GM12878 (cell line): ENCODE data around the gene ITGB2. TPM values are rescaled to one million over a fixed set of nuclear protein-coding genes. Genes with fewer than 3 reads are reported as not detected.

Experiments used
- ATAC-seq: fragments of 200-7000 bp; cut with Tn5 transposase; 3 replicates; pipeline ENCODE4 v1.9.1; 2020; ENCODE audit warnings: mild to moderate bottlenecking, moderate library complexity
- BruUV-seq: library from RNA; stranded (reverse); fragments of 400-500 nt; replicated peaks from 2 replicates; lab custom pipeline; 2021; lab: Mats Ljungman, UMichigan
- CTCF ChIA-PET: fragments of 300-600 bp; sonication (Branson Sonifier 250); formaldehyde crosslinking; extraction: SDS; loops from one replicate; lab custom pipeline; 2021; ENCODE audit warnings: inconsistent platforms; lab: Yijun Ruan, JAX
- POLR2A ChIA-PET: fragments of 350-600 bp; formaldehyde crosslinking; extraction: SDS; loops from one replicate; lab custom pipeline; 2021; ENCODE audit warnings: inconsistent platforms; lab: Charles Lee
- RAD21 ChIA-PET: fragments of 300-600 bp; sonication (Branson Sonifier 250); formaldehyde crosslinking; loops from one replicate; lab custom pipeline; 2023; ENCODE audit warnings: antibody characterized with exemption; ENCODE audit not compliant: unreplicated experiment; lab: Charles Lee
- SMC1A ChIA-PET: fragments of 300-600 bp; sonication (Branson Sonifier 250); formaldehyde crosslinking; loops from one replicate; lab custom pipeline; 2023; ENCODE audit not compliant: unreplicated experiment, uncharacterized antibody; lab: Charles Lee
- DNase-seq: peaks from one replicate; pipeline ENCODE4 v3.0.0-alpha.2; 2011; ENCODE audit warnings: low read depth, low spot score
- FAIRE-seq: peaks from 3 replicates; lab custom pipeline; 2011; peaks lifted over from hg19 to GRCh38; lab: Jason Lieb, UNC
- H2AFZ ChIP-seq: 2 replicates; pipeline ENCODE4 v1.6.0; 2011; ENCODE audit warnings: low read depth, low read length, control low read depth; ENCODE audit not compliant: control insufficient read depth
- H3K27ac ChIP-seq: 2 replicates; pipeline ENCODE4 v1.5.1; 2011; ENCODE audit warnings: control low read depth; ENCODE audit not compliant: control insufficient read depth, insufficient read depth
- H3K27me3 ChIP-seq, 2 experiments: replicated peaks in 1 of 2; 2 replicates each; pipeline versions ENCODE4 v1.6.0 to v1.6.1; 2011; ENCODE audit warnings: low read length in 1 of 2; ENCODE audit not compliant: control insufficient read depth in 2 of 2, insufficient read depth in 2 of 2
- H3K36me3 ChIP-seq, 2 experiments: 2 replicates each; pipeline ENCODE4 v1.5.1; 2011; ENCODE audit warnings: low read length in 1 of 2; ENCODE audit not compliant: control insufficient read depth in 2 of 2, insufficient read depth in 2 of 2
- H3K4me1 ChIP-seq: 2 replicates; pipeline ENCODE4 v1.6.1; 2011; ENCODE audit warnings: mild to moderate bottlenecking, low read length, moderate library complexity, mixed read lengths; ENCODE audit not compliant: control insufficient read depth, insufficient read depth
- H3K4me2 ChIP-seq: 2 replicates; pipeline ENCODE4 v1.6.0; 2011; ENCODE audit warnings: control low read depth; ENCODE audit not compliant: control insufficient read depth, insufficient read depth
- H3K4me3 ChIP-seq: fragments of 200-600 bp; sonication (generic); 2 replicates; pipeline ENCODE4 v1.5.1; 2016
- H3K79me2 ChIP-seq: 2 replicates; pipeline ENCODE4 v1.6.0; 2011; ENCODE audit warnings: low read length; ENCODE audit not compliant: control insufficient read depth, insufficient read depth
- H3K9ac ChIP-seq: 2 replicates; pipeline ENCODE4 v1.8.0; 2011; ENCODE audit warnings: low read length, control low read depth, mixed read lengths; ENCODE audit not compliant: control insufficient read depth, insufficient read depth
- H3K9me3 ChIP-seq: replicated peaks from 3 replicates; pipeline ENCODE4 v1.5.1; 2011; ENCODE audit warnings: mild to moderate bottlenecking, low read length; ENCODE audit not compliant: control insufficient read depth, insufficient read depth
- H4K20me1 ChIP-seq: 2 replicates; pipeline ENCODE4 v1.6.0; 2011; ENCODE audit not compliant: control insufficient read depth, insufficient read depth
- CBX3 ChIP-seq: fragments of 200-600 bp; sonication (generic); IDR thresholded peaks from 2 replicates; pipeline ENCODE4 v1.6.1; 2016; ENCODE audit warnings: low read depth, borderline replicate concordance
- CBX5 ChIP-seq: sonication (generic); IDR thresholded peaks from 2 replicates; pipeline ENCODE4 v1.6.1; 2016; ENCODE audit warnings: low read depth, moderate library complexity, mild to moderate bottlenecking, inconsistent platforms
- CREB1 ChIP-seq: IDR thresholded peaks from 2 replicates; pipeline ENCODE4 v1.6.1; 2012; ENCODE audit warnings: low read depth, mild to moderate bottlenecking, inconsistent platforms
- ETV6 ChIP-seq, 2 experiments: fragments of 450-650 bp in 1 of 2; IDR thresholded peaks in 1 of 2; conservative IDR thresholded peaks in 1 of 2; 2 replicates each; pipeline ENCODE4 v1.6.1; 2014; ENCODE audit warnings: antibody characterized with exemption in 1 of 2, borderline replicate concordance in 1 of 2, low read depth in 1 of 2, mild to moderate bottlenecking in 1 of 2, moderate library complexity in 1 of 2
- HCFC1 ChIP-seq: fragments of 150-350 bp; IDR thresholded peaks from 2 replicates; pipeline ENCODE4 v1.6.1; 2014; ENCODE audit warnings: low read length
- IKZF1 ChIP-seq: fragments of 450-650 bp; conservative IDR thresholded peaks from 2 replicates; pipeline ENCODE4 v1.6.1; 2017; ENCODE audit warnings: antibody characterized with exemption, mild to moderate bottlenecking
- IRF4 ChIP-seq: IDR thresholded peaks from 2 replicates; pipeline ENCODE4 v1.6.1; 2011; ENCODE audit warnings: low read depth, low read length
- KDM1A ChIP-seq: fragments of 200-600 bp; sonication (generic); IDR thresholded peaks from 2 replicates; pipeline ENCODE4 v1.6.1; 2016; ENCODE audit warnings: borderline replicate concordance
- NFYA ChIP-seq: IDR thresholded peaks from 2 replicates; pipeline ENCODE4 v1.6.1; 2011; ENCODE audit warnings: low read depth, mild to moderate bottlenecking, low read length, improper control_type of control experiment, borderline replicate concordance
- NRF1 ChIP-seq: conservative IDR thresholded peaks from 2 replicates; pipeline ENCODE4 v1.6.1; 2011; ENCODE audit warnings: mild to moderate bottlenecking, low read depth, low read length, improper control_type of control experiment
- RELA ChIP-seq: fragments of 450-650 bp; IDR thresholded peaks from 2 replicates; pipeline ENCODE4 v1.8.0; 2014; ENCODE audit warnings: borderline replicate concordance; ENCODE audit not compliant: partially characterized antibody
- SIX5 ChIP-seq: IDR thresholded peaks from 2 replicates; pipeline ENCODE4 v1.6.1; 2011; ENCODE audit warnings: mild to moderate bottlenecking, low read depth, low read length, moderate library complexity; ENCODE audit not compliant: severe bottlenecking
- SMC3 ChIP-seq: IDR thresholded peaks from 2 replicates; pipeline ENCODE4 v1.6.1; 2011; ENCODE audit warnings: low read length, improper control_type of control experiment, borderline replicate concordance
- TCF3 ChIP-seq: IDR thresholded peaks from 2 replicates; pipeline ENCODE4 v1.6.1; 2012; ENCODE audit warnings: low read depth, mild to moderate bottlenecking, low read length, borderline replicate concordance; ENCODE audit not compliant: insufficient read depth
- USF1 ChIP-seq: IDR thresholded peaks from 2 replicates; pipeline ENCODE4 v1.6.1; 2011; ENCODE audit warnings: borderline replicate concordance, low read depth, mild to moderate bottlenecking, moderate library complexity, mixed read lengths, low read length; ENCODE audit not compliant: insufficient read depth; ENCODE audit errors: extremely low read length
- ZNF207 ChIP-seq: fragments of 450-650 bp; IDR thresholded peaks from 2 replicates; pipeline ENCODE4 v1.6.1; 2014; ENCODE audit warnings: antibody characterized with exemption, mild to moderate bottlenecking, borderline replicate concordance
- WGBS: methylation state at CpG from one replicate; pipeline ENCODE4 v1.1.6; 2016; ENCODE audit warnings: low lambda C conversion rate; ENCODE audit not compliant: insufficient replicate concordance, insufficient coverage; ENCODE audit errors: missing lambda C conversion rate; 5-methylcytosine and 5-hydroxymethylcytosine counted together
- in situ Hi-C: fragments of 300-500 bp; cut with MboI; formaldehyde crosslinking; loops from 9 replicates; pipeline ENCODE4 v1.14.3; 2018; ENCODE audit warnings: mixed read lengths
- intact Hi-C: fragments of 100-400 bp; cut with micrococcal nuclease; formaldehyde crosslinking; loops from one replicate; pipeline ENCODE4 v1.14.2; 2022; ENCODE audit not compliant: unreplicated experiment
- polyA plus RNA-seq, 11 experiments: library from polyadenylated mRNA; depleted of rRNA in 4 of 11; unstranded in 6 of 11; stranded (reverse) in 5 of 11; fragments of >200 nt; fragmentation: Nextera tagmentation in 4 of 11; fragmentation: Illumina TruSeq in 1 of 11; extraction: Ambion mirVana in 4 of 11; extraction: Trizol in 1 of 11; gene quantifications; 1 replicate in 1 of 11; 2 replicates in 10 of 11; pipeline versions ENCODE4 v1.2.1 to v1.2.3, GENCODE V29; 2011 to 2016; ENCODE audit warnings: inconsistent platforms in 2 of 11, missing spikeins in 2 of 11, low read depth in 1 of 11
- total RNA-seq, 4 experiments: library from RNA; depleted of rRNA in 3 of 4; stranded (reverse); fragments of >200 nt in 3 of 4; fragmentation: Illumina TruSeq in 1 of 4; extraction: Trizol in 1 of 4; gene quantifications; 2 replicates each; pipeline versions ENCODE4 v1.2.1 to v1.2.3, GENCODE V29; 2013 to 2021
- TF ChIP-seq, protein P1 (sequence below): fragments of 450-650 bp; conservative IDR thresholded peaks from 2 replicates; pipeline ENCODE4 v1.6.1; 2017; ENCODE audit warnings: mild to moderate bottlenecking, moderate library complexity
- TF ChIP-seq, protein P2 (sequence below): IDR thresholded peaks from 2 replicates; pipeline ENCODE4 v1.6.1; 2011; ENCODE audit warnings: borderline replicate concordance, low read depth, mild to moderate bottlenecking, moderate library complexity, low read length; ENCODE audit not compliant: insufficient read depth, poor library complexity, severe bottlenecking
- TF ChIP-seq, protein P3 (sequence below): IDR thresholded peaks from 2 replicates; pipeline ENCODE4 v1.6.1; 2011; ENCODE audit warnings: mild to moderate bottlenecking, low read depth, low read length, moderate library complexity; ENCODE audit not compliant: insufficient replicate concordance

Gene ITGB2
- total and polyA plus RNA-seq, 10 of the 15 experiments (the other 5 are each of a cell fraction or from before 2014, with no cell fraction given), result 8.0 to 172 (median 58.9) TPM

DNA sequence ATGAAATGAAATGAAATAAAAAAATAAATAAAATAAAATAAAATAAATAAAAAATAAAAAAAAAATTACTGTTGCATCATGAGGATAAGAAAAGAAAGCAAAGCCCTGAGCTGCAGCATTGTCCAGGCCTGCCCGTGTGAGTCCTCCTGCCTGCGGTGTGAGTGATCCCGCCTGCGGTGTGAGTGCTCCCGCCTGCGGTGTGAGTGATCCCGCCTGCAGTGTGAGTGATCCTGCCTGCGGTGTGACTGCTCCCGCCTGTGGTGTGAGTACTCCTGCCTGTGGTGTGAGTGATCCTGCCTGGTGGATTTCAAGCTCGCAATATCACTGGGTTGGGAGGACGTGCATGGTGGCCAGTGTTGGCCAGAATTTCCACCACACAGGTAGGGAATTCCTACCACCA is 24.8 kb downstream of the ITGB2 start:
- no TSS peak for BruUV-seq
- ChIA-PET RAD21 (no interaction called here), SMC1A (interaction anchor here (0.8 to 6.1 kb wide), 2 partner anchors 37 to 94 kb away, joined by 3 to 56 read pairs; partner anchors contain the start of gene UBE2G2), POLR2A (interaction anchor here (2.8 kb wide), 1 partner anchor 37 kb away, joined by 9 read pairs; no protein-coding TSS in a partner anchor), CTCF (interaction anchor here (1.0 to 5.5 kb wide), 2 partner anchors 12 to 37 kb away, joined by 4 to 80 read pairs; no protein-coding TSS in a partner anchor)
- WGBS, result 93% methylated on average over 11 of the region's 11 CpGs
- Histone ChIP-seq H4K20me1 (no peaks in the 10 kb centered on the region), H3K27me3 (no peaks in the 10 kb centered on the region), H3K4me1 (no peaks in the 10 kb centered on the region), H3K36me3 (peaks cover 3 to 27% of the 10 kb centered on the region in 2 experiments; a peak in 3 of 4 replicates), H3K4me3 (no peak overlapping the region), H3K79me2 (no peaks in the 10 kb centered on the region), H3K4me2 (no peak overlapping the region), H3K27ac (no peak overlapping the region), H3K9me3 (no peaks in the 10 kb centered on the region), H2AFZ (no peak overlapping the region), H3K9ac (no peak overlapping the region)
- no peak for ATAC-seq
- intact Hi-C loops, result no loop called here
- no peak for FAIRE-seq
- in situ Hi-C loops, result no loop called here
- no peak for DNase-seq
- TF ChIP-seq IRF4, result no peak
- TF ChIP-seq, protein P1, sequence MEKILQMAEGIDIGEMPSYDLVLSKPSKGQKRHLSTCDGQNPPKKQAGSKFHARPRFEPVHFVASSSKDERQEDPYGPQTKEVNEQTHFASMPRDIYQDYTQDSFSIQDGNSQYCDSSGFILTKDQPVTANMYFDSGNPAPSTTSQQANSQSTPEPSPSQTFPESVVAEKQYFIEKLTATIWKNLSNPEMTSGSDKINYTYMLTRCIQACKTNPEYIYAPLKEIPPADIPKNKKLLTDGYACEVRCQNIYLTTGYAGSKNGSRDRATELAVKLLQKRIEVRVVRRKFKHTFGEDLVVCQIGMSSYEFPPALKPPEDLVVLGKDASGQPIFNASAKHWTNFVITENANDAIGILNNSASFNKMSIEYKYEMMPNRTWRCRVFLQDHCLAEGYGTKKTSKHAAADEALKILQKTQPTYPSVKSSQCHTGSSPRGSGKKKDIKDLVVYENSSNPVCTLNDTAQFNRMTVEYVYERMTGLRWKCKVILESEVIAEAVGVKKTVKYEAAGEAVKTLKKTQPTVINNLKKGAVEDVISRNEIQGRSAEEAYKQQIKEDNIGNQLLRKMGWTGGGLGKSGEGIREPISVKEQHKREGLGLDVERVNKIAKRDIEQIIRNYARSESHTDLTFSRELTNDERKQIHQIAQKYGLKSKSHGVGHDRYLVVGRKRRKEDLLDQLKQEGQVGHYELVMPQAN, result no peak
- TF ChIP-seq SMC3, result no peak
- no peak for TF ChIP-seq NFYA
- TF ChIP-seq KDM1A, result no peak
- TF ChIP-seq HCFC1, result no peak
- no peak for TF ChIP-seq CBX5
- no peak for TF ChIP-seq IKZF1
- no peak for TF ChIP-seq CREB1
- TF ChIP-seq, protein P2, sequence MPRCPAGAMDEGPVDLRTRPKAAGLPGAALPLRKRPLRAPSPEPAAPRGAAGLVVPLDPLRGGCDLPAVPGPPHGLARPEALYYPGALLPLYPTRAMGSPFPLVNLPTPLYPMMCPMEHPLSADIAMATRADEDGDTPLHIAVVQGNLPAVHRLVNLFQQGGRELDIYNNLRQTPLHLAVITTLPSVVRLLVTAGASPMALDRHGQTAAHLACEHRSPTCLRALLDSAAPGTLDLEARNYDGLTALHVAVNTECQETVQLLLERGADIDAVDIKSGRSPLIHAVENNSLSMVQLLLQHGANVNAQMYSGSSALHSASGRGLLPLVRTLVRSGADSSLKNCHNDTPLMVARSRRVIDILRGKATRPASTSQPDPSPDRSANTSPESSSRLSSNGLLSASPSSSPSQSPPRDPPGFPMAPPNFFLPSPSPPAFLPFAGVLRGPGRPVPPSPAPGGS, result peak; percentile 93
- no peak for TF ChIP-seq NRF1
- TF ChIP-seq TCF3, result peak; percentile 74; the same call in 1 of the 2 replicates
- TF ChIP-seq ETV6 (conservative IDR thresholded peaks at IDR 0.05 in 1 of 2, IDR thresholded peaks at IDR 0.05 in 1 of 2; ENCODE audit: borderline replicate concordance in 1 of 2, low read depth in 1 of 2), result no peak
- TF ChIP-seq ZNF207, result no peak
- no peak for TF ChIP-seq SIX5
- TF ChIP-seq CBX3, result no peak
- no peak for TF ChIP-seq USF1
- TF ChIP-seq RELA, result no peak
- TF ChIP-seq, protein P3, sequence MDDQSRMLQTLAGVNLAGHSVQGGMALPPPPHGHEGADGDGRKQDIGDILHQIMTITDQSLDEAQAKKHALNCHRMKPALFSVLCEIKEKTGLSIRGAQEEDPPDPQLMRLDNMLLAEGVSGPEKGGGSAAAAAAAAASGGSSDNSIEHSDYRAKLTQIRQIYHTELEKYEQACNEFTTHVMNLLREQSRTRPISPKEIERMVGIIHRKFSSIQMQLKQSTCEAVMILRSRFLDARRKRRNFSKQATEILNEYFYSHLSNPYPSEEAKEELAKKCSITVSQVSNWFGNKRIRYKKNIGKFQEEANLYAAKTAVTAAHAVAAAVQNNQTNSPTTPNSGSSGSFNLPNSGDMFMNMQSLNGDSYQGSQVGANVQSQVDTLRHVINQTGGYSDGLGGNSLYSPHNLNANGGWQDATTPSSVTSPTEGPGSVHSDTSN, result peak; percentile 35
